ES-I3 (cell line): ENCODE measurements around the gene ARFGEF3.

Source experiments
- H3K36me3 ChIP-seq: 2 replicates; pipeline ENCODE4 v1.6.1; 2013; ENCODE audit warnings: mild to moderate bottlenecking, low read length, control low read depth, moderate library complexity; ENCODE audit not compliant: insufficient read depth
- H3K4me1 ChIP-seq: 2 replicates; pipeline ENCODE4 v1.6.1; 2013; ENCODE audit warnings: mild to moderate bottlenecking, control low read depth, low read length; ENCODE audit not compliant: insufficient read depth
- H3K9ac ChIP-seq: 2 replicates; pipeline ENCODE4 v1.6.1; 2013; ENCODE audit warnings: low read depth, mild to moderate bottlenecking, low read length, moderate library complexity
- H3K9me3 ChIP-seq: 2 replicates; pipeline ENCODE4 v1.6.1; 2013; ENCODE audit warnings: mild to moderate bottlenecking, low read length, moderate library complexity; ENCODE audit not compliant: control insufficient read depth, insufficient read depth

The ARFGEF3 gene

DNA sequence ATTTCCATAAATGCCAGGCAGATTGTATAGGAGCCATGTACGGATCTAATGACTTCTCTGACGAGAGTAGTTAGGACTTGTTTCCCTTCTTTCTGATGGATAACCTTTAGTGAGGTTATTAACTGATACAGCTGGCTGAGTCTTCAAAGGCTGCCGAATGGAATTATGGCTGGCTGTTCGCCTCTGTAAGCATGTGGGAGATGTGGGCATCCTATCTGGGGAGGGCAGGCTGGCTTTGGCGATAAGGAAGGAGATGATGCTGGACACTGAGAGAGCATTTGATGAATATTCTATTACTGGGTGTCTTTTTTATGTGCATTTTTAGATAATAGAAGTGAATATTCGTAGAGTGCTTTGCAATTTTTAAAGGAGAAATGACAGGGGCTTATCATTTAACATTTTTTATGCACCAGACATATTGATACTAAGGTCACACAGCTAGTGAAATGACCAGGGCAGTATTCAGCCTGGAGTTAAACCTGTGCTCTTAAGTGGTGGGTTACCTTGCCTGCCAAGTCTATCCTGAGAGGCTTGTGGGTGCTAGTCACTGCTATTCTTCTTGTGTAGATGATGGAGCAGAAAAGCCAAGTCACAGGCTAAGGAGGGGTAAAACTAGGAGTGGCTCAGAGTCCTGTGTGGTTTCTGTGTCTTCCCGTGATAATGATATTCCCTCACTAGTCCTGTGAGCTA, 53.5 kb downstream of the ARFGEF3 start:
- Histone ChIP-seq H3K36me3 (no peaks in the 10 kb centered on the region), H3K9me3 (no peaks in the 10 kb centered on the region), H3K4me1 (no peaks in the 10 kb centered on the region), H3K9ac (no peak overlapping the region)

- Histone ChIP-seq H3K36me3 (no peaks in the 10 kb centered on the region), H3K9ac (no peak within 1 kb of the TSS), H3K9me3 (no peaks in the 10 kb centered on the region), H3K4me1 (no peaks in the 10 kb centered on the region)
Measured at GRCh38 chr6:138218449-138218848, 56.7 kb downstream of the ARFGEF3 start, which contains the start of gene PBOV1. Gene PBOV1 (minus strand): TSS chr6:138218491. CDS start chr6:138218395, 96 bp downstream.

- Histone ChIP-seq H3K9me3 (no peaks in the 10 kb centered on the region), H3K4me1 (no peaks in the 10 kb centered on the region), H3K36me3 (no peaks in the 10 kb centered on the region), H3K9ac (no peak overlapping the region)
Measured at GRCh38 chr6:138219398-138219797, 57.7 kb downstream of the ARFGEF3 start.

DNA sequence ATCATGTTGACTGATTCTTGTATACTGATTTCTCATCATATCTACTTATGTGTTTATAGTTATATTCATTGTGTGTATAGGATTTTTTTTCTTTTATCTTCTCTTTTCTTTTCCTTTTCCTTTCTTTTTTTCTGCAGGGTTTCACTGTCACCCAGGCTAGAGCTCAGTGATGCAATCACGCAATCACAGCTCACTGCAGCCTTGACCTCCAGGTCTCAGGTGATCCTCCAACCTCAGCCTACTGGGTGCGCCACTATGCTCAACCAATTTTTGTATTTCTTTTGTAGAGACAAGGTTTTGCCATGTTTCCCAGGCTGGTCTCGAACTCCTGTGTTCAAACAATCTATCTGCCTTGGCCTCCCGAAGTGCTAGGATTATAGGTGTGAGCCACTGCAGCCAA, 58.2 kb downstream of the ARFGEF3 start:
- H3K36me3 ChIP-seq: no peaks in the 10 kb centered on the region
- H3K9ac ChIP-seq: no peak overlapping the region
- H3K4me1 ChIP-seq: no peaks in the 10 kb centered on the region
- no peaks in the 10 kb centered on the region for H3K9me3 ChIP-seq

GRCh38 chr6:138222901-138223546, 61.3 kb downstream of the ARFGEF3 start:
- Histone ChIP-seq H3K4me1 (no peaks in the 10 kb centered on the region), H3K9ac (no peak overlapping the region), H3K36me3 (no peaks in the 10 kb centered on the region), H3K9me3 (no peaks in the 10 kb centered on the region)

- Histone ChIP-seq H3K36me3 (no peaks in the 10 kb centered on the region), H3K4me1 (no peaks in the 10 kb centered on the region), H3K9me3 (no peaks in the 10 kb centered on the region), H3K9ac (no peak overlapping the region)
Measured at GRCh38 chr6:138225953-138226352, 64.2 kb downstream of the ARFGEF3 start.

- Histone ChIP-seq H3K4me1 (no peaks in the 10 kb centered on the region), H3K9ac (no peak overlapping the region), H3K36me3 (no peaks in the 10 kb centered on the region), H3K9me3 (no peaks in the 10 kb centered on the region)
Measured at GRCh38 chr6:138226700-138227315, 65.1 kb downstream of the ARFGEF3 start.

GRCh38 chr6:138227316-138227781, 65.6 kb downstream of the ARFGEF3 start:
- Histone ChIP-seq H3K36me3 (no peaks in the 10 kb centered on the region), H3K9me3 (no peaks in the 10 kb centered on the region), H3K9ac (no peak overlapping the region), H3K4me1 (no peaks in the 10 kb centered on the region)

DNA sequence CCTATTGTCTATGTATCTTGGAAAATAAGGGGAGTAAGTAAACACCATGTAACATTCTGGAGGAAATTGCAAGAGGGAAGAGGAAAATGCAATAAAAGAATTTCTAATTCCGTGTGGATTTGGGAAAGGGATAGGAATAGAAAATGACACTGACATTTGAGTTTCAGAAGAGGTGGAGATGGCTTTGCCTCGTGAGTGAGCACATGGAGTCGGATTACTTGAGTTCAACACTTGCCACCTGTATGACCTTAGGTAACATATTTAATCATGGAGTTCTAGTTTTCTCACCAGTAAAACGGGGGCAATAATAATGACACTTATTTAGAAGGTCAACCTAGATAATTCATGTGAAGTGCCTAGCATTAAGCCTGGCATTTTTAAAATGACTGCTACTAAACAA, 67.3 kb downstream of the ARFGEF3 start:
- Histone ChIP-seq H3K4me1 (no peaks in the 10 kb centered on the region), H3K9ac (no peak overlapping the region), H3K9me3 (no peaks in the 10 kb centered on the region), H3K36me3 (no peaks in the 10 kb centered on the region)

DNA sequence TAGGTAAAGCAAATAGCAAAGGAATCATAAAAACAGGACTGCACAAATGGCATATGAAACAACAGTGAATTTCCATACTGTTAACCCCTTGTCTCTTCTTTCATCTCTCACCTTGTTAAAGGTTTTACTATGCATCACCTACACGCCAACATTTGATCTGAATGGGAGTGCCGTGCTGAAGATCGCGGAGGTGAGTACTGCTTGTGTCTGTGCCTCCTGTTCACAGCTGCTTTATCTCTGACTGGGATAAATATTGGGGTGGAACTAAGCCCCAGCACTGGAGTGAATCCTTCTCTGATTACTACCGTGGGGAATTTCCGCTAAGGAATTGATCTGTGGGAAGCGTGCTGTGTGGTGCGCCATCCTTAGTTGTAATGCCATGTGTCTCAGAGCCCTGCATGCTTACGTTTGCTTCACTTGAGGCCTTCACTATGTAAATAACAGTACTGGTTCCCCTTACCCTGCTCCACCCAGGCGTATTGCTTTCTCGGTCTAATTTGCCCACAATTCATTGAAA, 68.0 kb downstream of the ARFGEF3 start:
- H3K9ac ChIP-seq: no peak overlapping the region
- no peaks in the 10 kb centered on the region for H3K4me1 ChIP-seq
- no peaks in the 10 kb centered on the region for H3K9me3 ChIP-seq
- no peaks in the 10 kb centered on the region for H3K36me3 ChIP-seq

DNA sequence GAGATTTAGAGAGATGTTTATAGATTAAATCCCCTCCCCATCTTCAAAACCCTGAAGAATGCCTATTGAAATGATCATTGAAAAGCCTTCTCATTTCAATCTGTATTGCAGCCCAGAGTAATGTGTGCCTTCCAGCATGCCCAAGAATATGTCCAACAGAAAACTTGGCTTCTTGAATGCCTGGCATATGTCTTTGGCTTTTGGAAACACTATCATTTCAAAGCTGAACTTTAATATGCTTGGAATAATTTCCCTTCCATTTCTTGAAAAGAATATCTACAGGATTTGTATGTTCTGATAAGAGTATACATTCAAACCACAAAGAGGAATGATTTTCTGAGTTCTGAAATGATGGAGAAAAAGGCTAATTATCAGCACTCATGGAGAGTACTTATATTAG, 68.5 kb downstream of the ARFGEF3 start:
- no peaks in the 10 kb centered on the region for H3K4me1 ChIP-seq
- no peaks in the 10 kb centered on the region for H3K36me3 ChIP-seq
- no peak overlapping the region for H3K9ac ChIP-seq

GRCh38 chr6:138230759-138231380, 69.1 kb downstream of the ARFGEF3 start:
- Histone ChIP-seq H3K9me3 (no peaks in the 10 kb centered on the region), H3K36me3 (no peaks in the 10 kb centered on the region), H3K4me1 (no peaks in the 10 kb centered on the region), H3K9ac (no peak overlapping the region)

More for the DNA sequence above, 68.5 kb downstream of the ARFGEF3 start:
- H3K9me3 ChIP-seq: no peaks in the 10 kb centered on the region

DNA sequence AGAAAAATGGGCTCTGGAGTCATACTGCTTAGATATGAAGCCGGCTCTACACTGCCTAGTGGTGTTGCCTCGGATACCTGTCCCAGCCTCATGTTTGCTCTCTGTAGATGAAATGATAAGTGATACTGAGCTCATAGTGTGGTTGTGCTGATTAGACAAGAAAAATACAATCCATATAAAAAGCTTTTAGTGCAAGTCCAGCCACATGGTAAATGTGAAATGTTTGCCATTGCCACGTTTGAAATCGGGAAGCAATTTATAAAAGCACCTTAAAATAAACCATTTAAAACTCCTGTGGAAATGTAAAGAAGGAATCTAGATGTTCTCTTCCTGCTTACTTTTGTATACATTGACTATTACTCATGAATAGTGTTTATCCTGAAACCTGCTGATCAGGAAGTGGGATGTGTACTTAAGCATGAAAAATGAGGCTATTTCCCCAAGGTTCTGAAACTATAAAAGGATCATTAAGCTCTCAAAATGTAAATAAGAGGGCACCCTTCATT, 69.7 kb downstream of the ARFGEF3 start:
- Histone ChIP-seq H3K4me1 (no peaks in the 10 kb centered on the region), H3K9ac (no peak overlapping the region), H3K9me3 (no peaks in the 10 kb centered on the region), H3K36me3 (no peaks in the 10 kb centered on the region)

GRCh38 chr6:138234363-138234762, 72.6 kb downstream of the ARFGEF3 start:
- Histone ChIP-seq H3K4me1 (no peaks in the 10 kb centered on the region), H3K9ac (no peak overlapping the region), H3K36me3 (no peaks in the 10 kb centered on the region), H3K9me3 (no peaks in the 10 kb centered on the region)
